Activated CD8-positive, alpha-beta memory T cell treated with anti-CD3 and anti-CD28 coated beads, Interleukin-2, amount 50 U/mL, for 4 hours (primary cell): ENCODE results near the gene BANP.
"Not testable (repeated sequence)": the region's sequence is repeated elsewhere in the genome, so short reads cannot be mapped to it uniquely, and the experiment has no call there.

Experiments used
- DNase-seq: peaks from one replicate; pipeline ENCODE4 v3.0.0-alpha.2; 2020

Gene BANP

GRCh38 chr16:88019041-88019820, 68.0 kb downstream of the BANP start:
- DNase-seq, result not testable (repeated sequence)

- no peak for DNase-seq
These were observed 68.7 kb downstream of the BANP start for GRCh38 chr16:88019821-88020515.

- no peak for DNase-seq
These were observed 69.3 kb downstream of the BANP start for GRCh38 chr16:88020516-88020885.

GRCh38 chr16:88021041-88021970, 70.1 kb downstream of the BANP start:
- DNase-seq, result not testable (repeated sequence)

GRCh38 chr16:88022076-88023042, 71.1 kb downstream of the BANP start:
- no peak for DNase-seq

GRCh38 chr16:88023366-88023765, 72.1 kb downstream of the BANP start:
- no peak for DNase-seq

GRCh38 chr16:88023786-88024185, 72.6 kb downstream of the BANP start:
- DNase-seq, result no peak

- DNase-seq, result not testable (repeated sequence)
These were observed 73.4 kb downstream of the BANP start for GRCh38 chr16:88024491-88025085.

- DNase-seq, result not testable (repeated sequence)
These were observed 73.9 kb downstream of the BANP start for GRCh38 chr16:88025086-88025492.

GRCh38 chr16:88025828-88026555, 74.8 kb downstream of the BANP start:
- DNase-seq, result not testable (repeated sequence)

GRCh38 chr16:88026964-88027938, 76.0 kb downstream of the BANP start:
- no peak for DNase-seq

GRCh38 chr16:88028177-88028930, 77.1 kb downstream of the BANP start:
- not testable (repeated sequence) for DNase-seq

GRCh38 chr16:88030498-88030897, 79.3 kb downstream of the BANP start:
- DNase-seq, result no peak

- not testable (repeated sequence) for DNase-seq
These were observed 79.7 kb downstream of the BANP start for GRCh38 chr16:88030961-88031360.

GRCh38 chr16:88033003-88033740, 81.9 kb downstream of the BANP start:
- peak; percentile 9 for DNase-seq

- no peak for DNase-seq
These were observed 83.5 kb downstream of the BANP start for GRCh38 chr16:88034770-88035169.

- DNase-seq, result peak; percentile 9
These were observed 84.1 kb downstream of the BANP start for GRCh38 chr16:88035292-88035691.
